HepG2 (cell line): ENCODE results near the gene GPATCH3. TPM values are rescaled to one million over a fixed set of nuclear protein-coding genes. Genes with fewer than 3 reads are reported as not detected.

Source experiments
- AHR ChIP-seq: IDR thresholded peaks from 2 replicates; pipeline ENCODE4 v1.6.1; 2018; ENCODE audit warnings: missing genetic modification reagents, missing compliant biosample characterization
- BRF2 ChIP-seq: sonication (generic); formaldehyde crosslinking; IDR thresholded peaks from 2 replicates; pipeline ENCODE4 v1.8.1; 2022; ENCODE audit warnings: mild to moderate bottlenecking, missing genetic modification reagents
- DPF2 ChIP-seq: sonication (generic); formaldehyde crosslinking; IDR thresholded peaks from 2 replicates; pipeline ENCODE4 v1.4.0; 2020; ENCODE audit warnings: mild to moderate bottlenecking, low read depth, missing genetic modification reagents, borderline replicate concordance
- FUBP1 ChIP-seq: sonication (generic); formaldehyde crosslinking; IDR thresholded peaks from 2 replicates; pipeline ENCODE4 v1.5.1; 2020; ENCODE audit warnings: missing genetic modification reagents, mild to moderate bottlenecking, borderline replicate concordance
- NAIF1 ChIP-seq: sonication (generic); formaldehyde crosslinking; IDR thresholded peaks from 2 replicates; pipeline ENCODE4 v1.5.0; 2020; ENCODE audit warnings: mild to moderate bottlenecking, missing genetic modification reagents, borderline replicate concordance
- NFIC ChIP-seq: IDR thresholded peaks from 2 replicates; pipeline ENCODE4 v1.6.1; 2012; ENCODE audit warnings: mild to moderate bottlenecking, low read length, inconsistent platforms
- POLR2A ChIP-seq, 2 experiments: IDR thresholded peaks; 2 replicates each; pipeline ENCODE4 v1.6.1; 2011; ENCODE audit warnings: low read depth in 2 of 2, low read length in 2 of 2, mild to moderate bottlenecking in 1 of 2, moderate library complexity in 1 of 2; ENCODE audit not compliant: insufficient read depth in 1 of 2
- TFAP4 ChIP-seq: sonication (generic); IDR thresholded peaks from 2 replicates; pipeline ENCODE4 v1.6.1; 2016; ENCODE audit warnings: low read depth, borderline replicate concordance
- ZFP36L1 ChIP-seq: sonication (generic); formaldehyde crosslinking; IDR thresholded peaks from 2 replicates; pipeline ENCODE4 v1.8.0; 2022; ENCODE audit warnings: mild to moderate bottlenecking, missing genetic modification reagents, moderate library complexity
- ZNF333 ChIP-seq: sonication (generic); formaldehyde crosslinking; IDR thresholded peaks from 2 replicates; pipeline ENCODE4 v1.4.0; 2020; ENCODE audit warnings: mild to moderate bottlenecking, missing genetic modification reagents, borderline replicate concordance
- polyA plus RNA-seq, 8 experiments: library from polyadenylated mRNA; depleted of rRNA in 3 of 8; stranded (reverse) in 7 of 8; unstranded in 1 of 8; fragments of >200 nt; fragmentation: Illumina TruSeq in 4 of 8; extraction: Trizol in 4 of 8; gene quantifications; 2 replicates each; pipeline versions ENCODE4 v1.2.1 to v1.2.3, GENCODE V29; 2011 to 2016; ENCODE audit warnings: low read depth in 4 of 8, missing spikeins in 1 of 8, mixed read lengths in 1 of 8; ENCODE audit not compliant: insufficient read depth in 1 of 8
- total RNA-seq, 5 experiments: library from RNA; depleted of rRNA; stranded (reverse); fragments of >200 nt; fragmentation: Illumina TruSeq; extraction: Trizol; gene quantifications; 2 replicates each; pipeline ENCODE4 v1.2.3, GENCODE V29; 2016; ENCODE audit warnings: low read depth in 1 of 5
- TF ChIP-seq, protein P1 (sequence below): sonication (generic); formaldehyde crosslinking; IDR thresholded peaks from 2 replicates; pipeline ENCODE4 v1.8.0; 2022; ENCODE audit warnings: missing genetic modification reagents, mild to moderate bottlenecking, inconsistent platforms, borderline replicate concordance
- TF ChIP-seq, protein P2 (sequence below), 2 experiments: sonication (generic) in 1 of 2; formaldehyde crosslinking in 1 of 2; IDR thresholded peaks; 2 replicates each; pipeline versions ENCODE4 v1.5.1 to v1.6.1; 2011 to 2020; ENCODE audit warnings: borderline replicate concordance in 1 of 2, low read depth in 1 of 2, low read length in 1 of 2, mild to moderate bottlenecking in 1 of 2, missing genetic modification reagents in 1 of 2, moderate library complexity in 1 of 2
- TF ChIP-seq, protein P3 (sequence below): sonication (generic); formaldehyde crosslinking; IDR thresholded peaks from 2 replicates; pipeline ENCODE4 v1.4.0; 2020; ENCODE audit warnings: mild to moderate bottlenecking, missing genetic modification reagents, borderline replicate concordance

The GPATCH3 gene
- total and polyA plus RNA-seq, 2 of the 13 experiments (the other 11 are each of a cell fraction or from before 2014, with no cell fraction given) = 8.3 to 11.0 TPM

- TF ChIP-seq, protein P1, sequence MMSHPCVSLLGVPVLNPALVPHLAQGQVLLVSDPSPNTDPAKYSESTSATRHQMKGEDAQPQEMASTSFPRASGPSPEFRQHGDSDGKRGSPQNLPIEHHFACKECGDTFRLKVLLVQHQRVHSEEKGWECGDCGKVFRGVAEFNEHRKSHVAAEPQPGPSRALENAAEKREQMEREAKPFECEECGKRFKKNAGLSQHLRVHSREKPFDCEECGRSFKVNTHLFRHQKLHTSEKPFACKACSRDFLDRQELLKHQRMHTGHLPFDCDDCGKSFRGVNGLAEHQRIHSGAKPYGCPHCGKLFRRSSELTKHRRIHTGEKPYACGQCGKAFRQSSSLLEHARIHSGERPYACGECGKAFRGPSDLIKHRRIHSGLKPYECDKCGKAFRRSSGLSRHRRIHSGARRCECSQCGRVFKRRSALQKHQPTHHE (CRISPR knock-in tag) = 0 out of 2 replicates have a peak, but pooled peaks have one; percentile 30
- TF ChIP-seq ZNF333 (no peak; the same call in 1 of the 2 replicates), FUBP1 (no peak), ZFP36L1 (CRISPR knock-in tag) (peak; percentile 92; the same call in 1 of the 2 replicates), POLR2A (IDR thresholded peaks at IDR 0.05; ENCODE audit: insufficient read depth in 1 of 2, low read depth in 2 of 2, low read length in 2 of 2) (peak; percentile 69 to 94), TFAP4 (peak; percentile 63; the same call in 1 of the 2 replicates), DPF2 (CRISPR knock-in tag) (peak; percentile 76; the same call in 1 of the 2 replicates), NAIF1 (CRISPR knock-in tag) (no peak), BRF2 (CRISPR knock-in tag) (no peak; the same call in 1 of the 2 replicates), AHR (CRISPR knock-in tag) (no peak; the same call in 1 of the 2 replicates), NFIC (peak; percentile 89)
- TF ChIP-seq, protein P2, sequence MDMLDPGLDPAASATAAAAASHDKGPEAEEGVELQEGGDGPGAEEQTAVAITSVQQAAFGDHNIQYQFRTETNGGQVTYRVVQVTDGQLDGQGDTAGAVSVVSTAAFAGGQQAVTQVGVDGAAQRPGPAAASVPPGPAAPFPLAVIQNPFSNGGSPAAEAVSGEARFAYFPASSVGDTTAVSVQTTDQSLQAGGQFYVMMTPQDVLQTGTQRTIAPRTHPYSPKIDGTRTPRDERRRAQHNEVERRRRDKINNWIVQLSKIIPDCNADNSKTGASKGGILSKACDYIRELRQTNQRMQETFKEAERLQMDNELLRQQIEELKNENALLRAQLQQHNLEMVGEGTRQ (IDR thresholded peaks at IDR 0.05; ENCODE audit: low read depth, low read length) = no peak
- TF ChIP-seq, protein P2 (CRISPR knock-in tag; IDR thresholded peaks at IDR 0.05; ENCODE audit: borderline replicate concordance) = 0 out of 2 replicates have a peak, but pooled peaks have one; percentile 24
- TF ChIP-seq, protein P3, sequence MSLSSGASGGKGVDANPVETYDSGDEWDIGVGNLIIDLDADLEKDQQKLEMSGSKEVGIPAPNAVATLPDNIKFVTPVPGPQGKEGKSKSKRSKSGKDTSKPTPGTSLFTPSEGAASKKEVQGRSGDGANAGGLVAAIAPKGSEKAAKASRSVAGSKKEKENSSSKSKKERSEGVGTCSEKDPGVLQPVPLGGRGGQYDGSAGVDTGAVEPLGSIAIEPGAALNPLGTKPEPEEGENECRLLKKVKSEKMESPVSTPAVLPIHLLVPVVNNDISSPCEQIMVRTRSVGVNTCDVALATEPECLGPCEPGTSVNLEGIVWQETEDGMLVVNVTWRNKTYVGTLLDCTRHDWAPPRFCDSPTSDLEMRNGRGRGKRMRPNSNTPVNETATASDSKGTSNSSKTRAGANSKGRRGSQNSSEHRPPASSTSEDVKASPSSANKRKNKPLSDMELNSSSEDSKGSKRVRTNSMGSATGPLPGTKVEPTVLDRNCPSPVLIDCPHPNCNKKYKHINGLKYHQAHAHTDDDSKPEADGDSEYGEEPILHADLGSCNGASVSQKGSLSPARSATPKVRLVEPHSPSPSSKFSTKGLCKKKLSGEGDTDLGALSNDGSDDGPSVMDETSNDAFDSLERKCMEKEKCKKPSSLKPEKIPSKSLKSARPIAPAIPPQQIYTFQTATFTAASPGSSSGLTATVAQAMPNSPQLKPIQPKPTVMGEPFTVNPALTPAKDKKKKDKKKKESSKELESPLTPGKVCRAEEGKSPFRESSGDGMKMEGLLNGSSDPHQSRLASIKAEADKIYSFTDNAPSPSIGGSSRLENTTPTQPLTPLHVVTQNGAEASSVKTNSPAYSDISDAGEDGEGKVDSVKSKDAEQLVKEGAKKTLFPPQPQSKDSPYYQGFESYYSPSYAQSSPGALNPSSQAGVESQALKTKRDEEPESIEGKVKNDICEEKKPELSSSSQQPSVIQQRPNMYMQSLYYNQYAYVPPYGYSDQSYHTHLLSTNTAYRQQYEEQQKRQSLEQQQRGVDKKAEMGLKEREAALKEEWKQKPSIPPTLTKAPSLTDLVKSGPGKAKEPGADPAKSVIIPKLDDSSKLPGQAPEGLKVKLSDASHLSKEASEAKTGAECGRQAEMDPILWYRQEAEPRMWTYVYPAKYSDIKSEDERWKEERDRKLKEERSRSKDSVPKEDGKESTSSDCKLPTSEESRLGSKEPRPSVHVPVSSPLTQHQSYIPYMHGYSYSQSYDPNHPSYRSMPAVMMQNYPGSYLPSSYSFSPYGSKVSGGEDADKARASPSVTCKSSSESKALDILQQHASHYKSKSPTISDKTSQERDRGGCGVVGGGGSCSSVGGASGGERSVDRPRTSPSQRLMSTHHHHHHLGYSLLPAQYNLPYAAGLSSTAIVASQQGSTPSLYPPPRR (CRISPR knock-in tag) = peak; percentile 96
Observed at GRCh38 chr1:26910343-26911160, 10.3 kb upstream of the GPATCH3 start (continued).
